ENCODE measurements around the gene TOM1.

TOM1 gene

DNA sequence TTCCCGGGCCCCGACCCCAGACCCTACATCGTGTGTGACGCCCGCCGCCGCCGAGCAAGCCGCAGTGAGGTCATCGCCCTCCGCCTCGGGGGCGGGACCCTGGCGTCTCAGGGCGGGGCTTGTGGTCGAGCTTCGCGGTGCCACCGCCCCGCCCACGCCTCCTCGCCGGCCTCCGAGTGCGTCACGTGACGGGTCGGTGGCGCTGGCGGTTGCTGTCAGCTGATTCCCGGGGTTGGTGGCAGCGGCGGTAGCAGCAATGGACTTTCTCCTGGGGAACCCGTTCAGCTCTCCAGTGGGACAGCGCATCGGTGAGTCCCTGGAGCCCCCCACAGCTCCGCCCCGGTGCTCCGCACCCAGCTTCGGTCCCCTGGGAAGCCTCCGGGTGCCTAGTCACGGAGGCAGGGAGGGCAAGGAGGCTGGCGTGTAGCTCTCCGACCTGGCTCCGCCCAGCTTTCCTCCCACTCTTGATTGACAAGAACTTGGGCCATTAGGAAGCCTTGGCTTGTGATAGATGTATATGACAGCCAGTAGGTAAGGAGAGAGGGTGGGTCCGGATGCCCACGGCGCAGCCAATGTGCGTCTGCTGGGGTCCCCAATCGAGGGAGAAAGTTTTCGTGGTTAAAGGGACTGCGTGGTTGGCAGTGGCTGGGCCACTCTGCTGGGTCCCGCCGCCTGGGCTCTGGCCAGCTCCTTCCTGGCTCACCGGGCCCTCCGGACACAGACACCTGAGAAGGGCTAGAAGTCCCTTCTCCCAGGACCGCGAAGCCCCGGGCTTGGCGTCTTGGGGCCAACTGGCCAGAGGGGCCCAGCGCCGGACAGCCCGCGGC is at the start of gene TOM1:
Gene TOM1, plus strand, starts transcription at position 222 of the 827 bp plus-strand sequence. Its CDS starts 35 bp downstream, at position 257.
- DNase-seq (ENCODE audit: low spot score): peak; percentile 94
- FAIRE-seq: peak; percentile 77

DNA sequence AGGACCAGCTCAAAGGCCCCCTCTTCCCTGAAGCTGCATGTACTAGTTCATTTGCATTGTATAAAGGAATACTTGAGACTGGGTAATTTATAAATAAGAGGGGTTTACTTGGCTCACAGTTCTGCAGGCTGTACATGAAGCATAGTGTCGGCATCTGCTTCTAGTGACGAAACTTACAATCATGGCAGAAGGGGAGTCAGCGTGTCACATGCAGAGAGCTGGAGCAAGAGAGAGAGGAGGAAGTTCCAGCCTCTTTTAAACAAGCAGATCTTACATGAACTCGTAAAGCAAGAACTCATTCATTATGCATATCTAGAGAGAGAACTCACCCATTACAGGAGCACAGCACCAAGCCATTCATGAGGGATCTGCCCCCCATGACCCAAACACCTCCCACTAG is 49.5 kb upstream of the TOM1 start:
- no peak for FAIRE-seq
- no peak for DNase-seq (ENCODE audit: low spot score)

GRCh38 chr22:35253946-35254345 is 45.7 kb upstream of the TOM1 start:
- no peak for FAIRE-seq
- DNase-seq (ENCODE audit: low spot score): no peak

GRCh38 chr22:35257002-35257320 is 42.7 kb upstream of the TOM1 start:
- FAIRE-seq: no peak

DNA sequence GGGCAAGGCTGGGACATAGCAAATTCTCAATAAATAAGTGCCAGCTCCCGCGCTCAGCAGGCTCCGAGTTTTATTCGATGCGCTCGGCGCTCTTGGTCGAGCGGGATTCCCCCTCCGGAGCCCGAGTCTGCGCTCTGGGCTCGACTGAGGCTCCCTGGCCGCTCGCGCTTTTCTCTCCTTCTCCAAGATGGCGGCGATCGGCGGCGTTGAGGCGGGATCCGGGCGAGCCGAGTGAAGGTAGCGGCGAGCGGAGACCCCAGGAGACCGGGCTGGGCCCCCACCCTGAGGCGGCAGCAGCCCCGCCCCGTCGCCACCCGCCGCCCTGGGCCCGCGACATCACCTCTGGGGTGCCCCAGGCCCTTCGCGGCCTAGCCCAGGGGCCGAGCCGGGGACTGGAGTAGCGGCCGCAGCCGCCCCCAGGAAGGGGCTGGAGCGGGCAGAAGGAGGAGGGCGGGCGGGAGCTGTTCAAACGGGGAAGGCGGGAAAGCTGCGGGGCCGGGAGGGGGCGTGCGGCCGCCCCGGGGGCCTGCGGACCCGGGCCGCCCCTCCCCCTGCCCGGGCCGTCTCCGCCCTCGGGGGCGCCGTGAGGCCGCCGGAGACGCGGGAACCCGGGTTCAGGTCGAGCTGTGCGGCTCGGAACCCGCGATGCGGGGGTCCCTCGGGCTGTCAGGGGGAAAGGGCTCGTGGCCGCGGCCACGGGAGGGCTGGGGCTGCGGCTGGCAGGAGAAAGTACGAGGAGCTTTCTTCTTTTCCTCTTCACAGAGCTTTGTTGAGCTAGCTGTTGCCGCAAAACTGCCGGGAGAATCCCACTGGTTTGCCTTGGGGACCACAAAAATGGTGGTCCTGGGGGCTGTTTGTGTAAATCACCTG is 42.1 kb upstream of the TOM1 start, which contains the start of gene HMGXB4:
Gene HMGXB4, plus strand, starts transcription at position 173 of the 870 bp plus-strand sequence. CDS start 4,898 bp downstream, outside the sequence.
- no peak for FAIRE-seq
- peak; percentile 58 for DNase-seq (ENCODE audit: low spot score)

More at GRCh38 chr22:35257002-35257320, 42.7 kb upstream of the TOM1 start:
- DNase-seq (ENCODE audit: low spot score): no peak

DNA sequence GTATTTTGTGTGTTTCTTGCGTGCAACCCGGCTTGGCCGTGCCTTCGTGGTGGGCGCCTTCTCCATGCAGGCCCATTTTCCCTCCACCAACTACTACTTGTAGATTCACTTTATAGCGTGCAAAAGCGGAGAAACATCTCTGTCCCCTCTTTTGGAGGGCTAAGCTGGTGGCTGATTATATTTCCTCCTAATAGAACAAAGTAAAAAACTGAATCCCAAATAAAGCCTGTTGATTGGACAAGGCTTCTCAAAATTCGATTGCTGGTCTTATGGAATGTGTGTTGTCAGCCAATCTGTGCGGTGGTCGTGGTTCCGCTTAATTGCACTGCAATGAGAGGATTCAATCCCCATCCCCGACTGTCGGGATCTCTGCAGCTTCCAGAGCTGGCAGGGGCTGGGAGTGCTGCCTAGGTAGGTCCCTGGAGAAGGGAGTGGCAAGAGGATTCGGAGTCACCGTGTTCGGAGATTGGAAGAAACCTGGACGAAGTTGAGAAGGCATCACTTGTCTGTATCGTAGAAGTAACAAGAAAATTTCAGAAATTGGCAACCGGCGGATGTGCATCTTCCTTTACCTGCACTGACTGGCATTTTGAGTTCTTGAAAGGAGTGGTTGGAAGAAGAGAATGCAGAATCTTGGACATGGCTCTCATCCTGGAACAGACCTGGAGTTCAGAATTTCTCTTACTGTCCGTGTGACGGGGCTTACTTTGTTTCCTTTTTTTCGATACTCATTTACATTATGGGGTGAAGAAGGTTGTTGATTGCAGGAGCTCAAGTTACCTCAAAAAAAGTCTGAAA is 41.3 kb upstream of the TOM1 start:
- no peak for DNase-seq (ENCODE audit: low spot score)

DNA sequence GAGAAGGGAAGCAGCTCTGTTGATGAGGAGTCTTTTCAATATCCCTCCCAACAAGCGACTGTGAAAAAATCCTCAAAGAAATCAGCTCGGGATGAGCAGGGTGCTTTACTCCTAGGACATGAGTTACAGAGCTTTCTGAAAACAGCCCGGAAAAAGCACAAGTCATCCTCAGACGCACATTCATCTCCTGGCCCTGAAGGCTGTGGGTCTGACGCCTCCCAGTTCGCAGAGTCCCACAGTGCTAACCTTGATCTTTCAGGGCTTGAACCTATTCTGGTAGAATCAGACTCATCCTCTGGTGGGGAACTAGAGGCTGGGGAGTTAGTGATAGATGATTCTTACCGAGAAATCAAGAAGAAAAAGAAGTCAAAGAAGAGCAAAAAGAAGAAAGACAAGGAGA is 34.7 kb upstream of the TOM1 start:
- DNase-seq (ENCODE audit: low spot score) (no peak), FAIRE-seq (no peak)

More for the DNA sequence above, 41.3 kb upstream of the TOM1 start:
- no peak for FAIRE-seq

DNA sequence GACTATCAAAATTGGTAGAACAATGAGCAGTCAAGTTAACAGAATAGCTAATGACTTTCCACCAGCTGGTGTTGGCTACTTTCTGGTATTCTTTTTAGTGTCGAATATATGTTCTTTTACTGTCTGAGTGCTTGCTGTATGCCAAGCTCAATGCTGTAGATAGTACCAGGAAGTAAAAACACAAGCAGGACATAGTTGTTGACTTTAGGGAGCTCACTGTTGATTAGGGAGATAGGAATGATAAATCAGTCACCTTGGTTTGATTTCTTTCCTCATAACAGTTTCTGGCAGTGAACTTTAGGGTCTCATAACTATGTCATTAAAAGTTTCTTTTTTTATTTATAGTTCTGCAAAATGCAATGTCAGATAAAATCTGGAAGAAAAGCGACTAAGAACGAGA is 33.4 kb upstream of the TOM1 start:
- no peak for DNase-seq (ENCODE audit: low spot score)
- no peak for FAIRE-seq

DNA sequence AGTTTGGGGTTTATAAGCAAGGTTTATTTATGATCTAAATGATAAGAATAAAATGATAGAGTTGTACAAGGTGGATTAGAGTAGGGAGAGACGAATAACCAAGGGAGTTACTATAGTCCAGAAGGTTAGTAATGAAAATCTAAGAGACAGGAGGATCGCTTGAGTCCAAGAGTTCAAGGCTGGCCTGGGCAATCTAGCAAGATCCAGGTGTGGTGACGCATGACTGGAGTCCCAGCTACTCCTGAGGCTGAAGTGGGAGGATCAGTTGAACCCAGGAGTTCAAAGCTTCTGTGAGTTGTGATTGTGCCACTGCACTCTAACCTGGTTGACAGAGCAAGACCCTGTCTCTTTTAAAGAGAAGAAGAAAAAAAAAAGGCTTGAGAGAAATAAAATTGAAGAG is 30.1 kb upstream of the TOM1 start:
- no peak for DNase-seq (ENCODE audit: low spot score)
- FAIRE-seq: no peak

GRCh38 chr22:35274154-35274871 is 25.4 kb upstream of the TOM1 start:
- DNase-seq (ENCODE audit: low spot score) (no peak), FAIRE-seq (no peak)

DNA sequence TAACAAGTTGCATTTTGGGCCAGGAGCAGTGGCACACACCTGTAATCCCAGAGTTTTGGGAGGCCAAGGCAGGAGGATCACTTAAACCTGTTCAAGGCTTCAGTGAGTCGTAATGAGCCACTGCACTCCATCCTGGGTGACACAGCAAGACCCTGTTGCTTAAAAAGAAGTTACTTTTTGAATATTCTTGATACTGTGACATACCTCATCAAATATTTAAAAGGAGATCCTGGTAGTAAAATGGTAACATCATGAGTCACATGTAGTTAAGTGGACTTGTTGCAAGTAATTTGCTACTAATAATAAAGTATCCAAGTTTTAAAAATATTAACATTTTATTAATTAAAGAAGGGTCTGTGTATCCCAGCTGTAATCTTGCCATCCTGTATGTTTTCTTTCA is 24.1 kb upstream of the TOM1 start:
- no peak for DNase-seq (ENCODE audit: low spot score)

GRCh38 chr22:35276019-35276418 is 23.7 kb upstream of the TOM1 start:
- DNase-seq (ENCODE audit: low spot score): no peak
- no peak for FAIRE-seq

More for the DNA sequence above, 24.1 kb upstream of the TOM1 start:
- FAIRE-seq: no peak

DNA sequence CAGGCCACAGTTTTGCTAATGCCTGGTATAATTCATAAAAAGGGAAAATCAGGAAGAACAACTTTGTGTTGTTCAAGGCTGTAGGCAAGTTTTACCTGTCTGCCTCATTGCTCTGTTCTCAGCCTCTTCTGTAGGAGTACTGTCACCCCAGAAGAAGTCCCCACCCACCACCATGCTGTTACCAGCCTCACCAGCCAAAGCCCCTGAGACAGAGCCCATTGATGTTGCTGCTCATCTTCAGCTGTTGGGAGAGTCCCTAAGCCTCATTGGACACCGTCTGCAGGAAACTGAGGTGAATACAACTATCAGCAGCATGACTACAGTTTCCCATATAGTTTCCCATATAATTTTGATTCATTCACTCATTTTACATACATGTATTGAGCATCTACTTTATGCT is 11.6 kb upstream of the TOM1 start:
- DNase-seq (ENCODE audit: low spot score): no peak
- FAIRE-seq: no peak

- no peak for FAIRE-seq
- peak; percentile 11 for DNase-seq (ENCODE audit: low spot score)
Measured at GRCh38 chr22:35292786-35293185, 6.9 kb upstream of the TOM1 start.

- no peak for DNase-seq (ENCODE audit: low spot score)
- no peak for FAIRE-seq
Measured at GRCh38 chr22:35296051-35296450, 3.6 kb upstream of the TOM1 start.

- no peak for FAIRE-seq
- DNase-seq (ENCODE audit: low spot score): no peak
Measured at GRCh38 chr22:35299217-35299672, 449 bp upstream of the TOM1 start.

GRCh38 chr22:35301372-35301874 is 1.7 kb downstream of the TOM1 start:
- peak; percentile 67 for DNase-seq (ENCODE audit: low spot score)
- no peak for FAIRE-seq

- FAIRE-seq (no peak), DNase-seq (ENCODE audit: low spot score) (no peak)
Measured at GRCh38 chr22:35303029-35303624, 3.4 kb downstream of the TOM1 start.

GRCh38 chr22:35305525-35306070 is 5.9 kb downstream of the TOM1 start:
- DNase-seq (ENCODE audit: low spot score) (no peak), FAIRE-seq (no peak)
